HL-60 (cell line): ENCODE measurements around the gene ANO8.

Experiments used
- POLR2AphosphoS5 ChIP-seq: IDR thresholded peaks from 2 replicates; pipeline ENCODE4 v1.6.1; 2012; ENCODE audit warnings: low read depth
- TF ChIP-seq, protein P1 (sequence below): IDR thresholded peaks from one replicate; pipeline ENCODE4 v1.5.1; 2011; ENCODE audit warnings: low read length, control low read depth, inconsistent platforms; ENCODE audit not compliant: insufficient read depth

DNA sequence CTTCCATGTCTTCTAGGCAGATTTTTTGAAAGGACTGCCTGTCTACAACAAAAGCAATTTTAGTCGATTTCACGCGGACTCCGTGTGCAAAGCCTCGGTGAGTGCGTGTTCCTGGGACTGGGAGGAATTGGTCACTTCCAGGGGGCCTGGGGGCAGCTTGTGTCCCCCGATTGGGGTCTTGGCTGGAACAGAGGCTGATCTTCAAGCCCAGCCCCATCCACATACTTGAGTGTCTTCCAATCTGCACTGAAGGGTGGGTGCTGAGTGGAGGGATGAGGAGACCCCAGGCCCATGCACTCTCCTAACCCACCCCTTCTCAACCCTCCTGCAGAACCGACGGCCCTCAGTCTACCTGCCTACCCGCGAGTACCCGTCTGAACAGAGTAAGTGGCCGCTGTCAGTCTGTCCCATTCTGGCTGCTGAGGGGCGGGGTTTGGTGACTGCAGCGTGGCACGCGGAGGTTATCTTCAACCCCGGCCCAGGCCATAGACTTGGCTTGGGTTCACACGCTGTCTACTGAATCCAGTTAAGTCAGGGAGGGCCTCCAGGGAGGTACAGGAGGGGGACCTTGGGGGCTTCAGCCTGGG is 20.6 kb downstream of the ANO8 start:
- TF ChIP-seq, protein P1, sequence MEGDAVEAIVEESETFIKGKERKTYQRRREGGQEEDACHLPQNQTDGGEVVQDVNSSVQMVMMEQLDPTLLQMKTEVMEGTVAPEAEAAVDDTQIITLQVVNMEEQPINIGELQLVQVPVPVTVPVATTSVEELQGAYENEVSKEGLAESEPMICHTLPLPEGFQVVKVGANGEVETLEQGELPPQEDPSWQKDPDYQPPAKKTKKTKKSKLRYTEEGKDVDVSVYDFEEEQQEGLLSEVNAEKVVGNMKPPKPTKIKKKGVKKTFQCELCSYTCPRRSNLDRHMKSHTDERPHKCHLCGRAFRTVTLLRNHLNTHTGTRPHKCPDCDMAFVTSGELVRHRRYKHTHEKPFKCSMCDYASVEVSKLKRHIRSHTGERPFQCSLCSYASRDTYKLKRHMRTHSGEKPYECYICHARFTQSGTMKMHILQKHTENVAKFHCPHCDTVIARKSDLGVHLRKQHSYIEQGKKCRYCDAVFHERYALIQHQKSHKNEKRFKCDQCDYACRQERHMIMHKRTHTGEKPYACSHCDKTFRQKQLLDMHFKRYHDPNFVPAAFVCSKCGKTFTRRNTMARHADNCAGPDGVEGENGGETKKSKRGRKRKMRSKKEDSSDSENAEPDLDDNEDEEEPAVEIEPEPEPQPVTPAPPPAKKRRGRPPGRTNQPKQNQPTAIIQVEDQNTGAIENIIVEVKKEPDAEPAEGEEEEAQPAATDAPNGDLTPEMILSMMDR: no peak
- no peak for TF ChIP-seq POLR2AphosphoS5
